Measurements from ENCODE around the gene TYROBP.

The TYROBP gene

GRCh38 chr19:35937345-35938281 lies 29.5 kb upstream of the TYROBP start:
- Histone ChIP-seq H3K9ac (ENCODE audit: low read depth, low read length) (peak overlapping the region; percentile 88), H3K79me2 (ENCODE audit: insufficient read depth, low read length) (peaks cover 33% of the 10 kb centered on the region), H3K27ac (ENCODE audit: low read length) (peak overlapping the region; percentile 71), H3K4me1 (ENCODE audit: insufficient read depth, low read length) (peaks cover 44% of the 10 kb centered on the region), H3K36me3 (ENCODE audit: insufficient read depth, low read length) (peaks cover 25% of the 10 kb centered on the region), H3K27me3 (ENCODE audit: insufficient read depth, low read length, poor library complexity) (no peaks in the 10 kb centered on the region), H3K4me2 (ENCODE audit: insufficient read depth, low read length) (peak overlapping the region; percentile 88), H3K9me3 (ENCODE audit: insufficient read depth, low read length, severe bottlenecking) (no peaks in the 10 kb centered on the region), H3K4me3 (ENCODE audit: low read depth in 1 of 2, low read length in 2 of 2) (peak overlapping the region; percentile 67 to 84), H4K20me1 (ENCODE audit: insufficient read depth, low read length) (peaks cover 20% of the 10 kb centered on the region), H2AFZ (ENCODE audit: low read depth, low read length) (no peak overlapping the region)
- TF ChIP-seq EZH2 (IDR thresholded peaks at IDR 0.05; ENCODE audit: borderline replicate concordance, low read depth, low read length, severe bottlenecking) (no peak), CTCF (IDR thresholded peaks at IDR 0.05; ENCODE audit: borderline replicate concordance, extremely low read depth, low read length, poor library complexity, severe bottlenecking) (no peak)
- DNase-seq: no peak
- no peak for ATAC-seq (ENCODE audit: insufficient read depth, low read depth)

DNA sequence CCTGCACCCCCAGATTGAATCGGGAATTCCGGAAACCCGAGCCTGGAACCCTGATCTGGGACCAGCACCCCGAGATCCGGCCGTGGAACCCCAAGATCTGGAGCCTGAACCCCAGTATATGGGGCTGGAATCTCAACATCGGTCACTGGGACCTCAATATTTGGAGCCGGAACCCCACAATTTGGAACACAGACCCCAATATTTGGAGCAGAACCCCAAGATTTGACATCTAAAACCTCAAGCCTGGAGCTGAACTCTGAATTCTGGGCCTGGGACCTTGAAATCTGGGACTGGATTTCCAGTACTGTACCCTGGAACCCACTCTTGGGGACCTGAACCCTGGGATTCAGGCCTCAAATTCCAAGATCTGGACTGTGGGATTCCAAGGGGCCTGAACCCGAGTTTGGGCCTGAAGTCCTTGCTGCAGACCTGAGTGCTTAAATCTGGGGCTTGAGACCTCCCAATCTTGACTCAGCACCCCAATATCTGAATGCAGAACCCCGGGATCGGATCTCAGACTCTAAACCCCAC lies 28.7 kb upstream of the TYROBP start:
- no peaks in the 10 kb centered on the region for H3K9me3 ChIP-seq (ENCODE audit: insufficient read depth, low read length, severe bottlenecking)
- DNase-seq: no peak
- H3K9ac ChIP-seq (ENCODE audit: low read depth, low read length): peak overlapping the region; percentile 88
- no peak for TF ChIP-seq CTCF (IDR thresholded peaks at IDR 0.05; ENCODE audit: borderline replicate concordance, extremely low read depth, low read length, poor library complexity, severe bottlenecking)
- TF ChIP-seq EZH2 (IDR thresholded peaks at IDR 0.05; ENCODE audit: borderline replicate concordance, low read depth, low read length, severe bottlenecking): no peak
- peak overlapping the region; percentile 71 for H3K27ac ChIP-seq (ENCODE audit: low read length)
- no peaks in the 10 kb centered on the region for H3K27me3 ChIP-seq (ENCODE audit: insufficient read depth, low read length, poor library complexity)
- H3K36me3 ChIP-seq (ENCODE audit: insufficient read depth, low read length): peaks cover 19% of the 10 kb centered on the region
- H3K4me2 ChIP-seq (ENCODE audit: insufficient read depth, low read length): peak overlapping the region; percentile 88
- H3K79me2 ChIP-seq (ENCODE audit: insufficient read depth, low read length): peaks cover 33% of the 10 kb centered on the region
- ATAC-seq (ENCODE audit: insufficient read depth, low read depth): no peak
- peak overlapping the region; percentile 62; the same call in 1 of the 2 replicates for H2AFZ ChIP-seq (ENCODE audit: low read depth, low read length)
- peaks cover 50% of the 10 kb centered on the region for H3K4me1 ChIP-seq (ENCODE audit: insufficient read depth, low read length)
- peaks cover 20% of the 10 kb centered on the region for H4K20me1 ChIP-seq (ENCODE audit: insufficient read depth, low read length)
- H3K4me3 ChIP-seq (ENCODE audit: low read depth in 1 of 2, low read length in 2 of 2): peak overlapping the region; percentile 67 to 84

DNA sequence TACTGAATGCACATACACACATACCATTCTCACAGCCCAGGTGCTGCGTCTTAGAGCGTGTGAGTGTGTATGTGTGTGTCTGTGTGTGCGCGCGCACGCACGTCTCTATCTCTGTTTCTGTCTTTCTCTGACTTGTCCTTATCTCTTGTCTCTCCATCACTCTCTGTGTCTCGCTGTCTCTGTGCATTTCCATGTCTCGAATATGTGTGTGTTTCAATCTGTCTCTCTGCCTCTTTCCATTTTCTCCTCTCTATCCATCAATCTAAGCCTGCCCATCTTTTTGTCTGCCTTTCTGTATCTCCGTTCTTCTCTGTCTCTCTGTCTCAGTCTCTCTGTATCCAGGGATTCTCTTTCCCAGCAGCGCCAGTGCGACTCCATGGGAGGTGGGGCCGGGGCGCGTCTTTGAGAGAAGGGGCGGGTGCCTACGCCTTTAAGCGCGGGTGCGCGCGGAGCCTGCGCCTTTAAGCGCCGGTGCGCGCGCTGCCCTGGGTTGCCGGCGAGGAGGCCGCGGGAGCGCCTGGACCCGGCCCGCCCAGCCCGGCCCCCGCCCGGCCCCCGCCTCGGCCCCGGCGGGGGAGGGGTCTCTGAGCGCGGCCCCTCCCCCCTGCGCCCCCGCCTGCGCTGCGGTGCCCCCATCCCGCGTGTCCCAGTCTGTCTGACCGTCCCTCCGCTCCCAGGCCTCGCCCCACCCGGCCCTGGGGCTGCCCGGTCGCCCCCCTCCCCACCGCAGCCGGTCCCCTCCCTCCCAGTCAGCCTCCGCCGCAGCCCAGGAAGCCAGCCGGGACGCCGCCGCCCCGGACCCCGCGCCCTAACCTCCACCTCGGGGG lies 28.0 kb upstream of the TYROBP start, which contains the start of gene LRFN3:
Gene LRFN3 (plus strand): TSS at position 464 of the 827 bp plus-strand sequence. CDS start 3,052 bp downstream, outside the sequence.
- Histone ChIP-seq H3K79me2 (ENCODE audit: insufficient read depth, low read length) (peaks cover 33% of the 10 kb centered on the region), H4K20me1 (ENCODE audit: insufficient read depth, low read length) (peaks cover 20% of the 10 kb centered on the region), H3K27me3 (ENCODE audit: insufficient read depth, low read length, poor library complexity) (no peaks in the 10 kb centered on the region), H3K27ac (ENCODE audit: low read length) (peak within 1 kb of the TSS; percentile 71), H3K9ac (ENCODE audit: low read depth, low read length) (peak within 1 kb of the TSS; percentile 88), H3K4me3 (ENCODE audit: low read depth in 1 of 2, low read length in 2 of 2) (peak within 1 kb of the TSS; percentile 67 to 84), H3K36me3 (ENCODE audit: insufficient read depth, low read length) (peaks cover 19% of the 10 kb centered on the region), H2AFZ (ENCODE audit: low read depth, low read length) (peak within 1 kb of the TSS; percentile 91), H3K4me1 (ENCODE audit: insufficient read depth, low read length) (peaks cover 53% of the 10 kb centered on the region), H3K4me2 (ENCODE audit: insufficient read depth, low read length) (peak within 1 kb of the TSS; percentile 88), H3K9me3 (ENCODE audit: insufficient read depth, low read length, severe bottlenecking) (no peaks in the 10 kb centered on the region)
- TF ChIP-seq CTCF (IDR thresholded peaks at IDR 0.05; ENCODE audit: borderline replicate concordance, extremely low read depth, low read length, poor library complexity, severe bottlenecking) (peak; percentile 9), EZH2 (IDR thresholded peaks at IDR 0.05; ENCODE audit: borderline replicate concordance, low read depth, low read length, severe bottlenecking) (no peak)
- peak; percentile 44 for ATAC-seq (ENCODE audit: insufficient read depth, low read depth)
- DNase-seq: peak; percentile 79
